ENCODE results near the gene MZT1.
"Not testable (repeated sequence)": the region's sequence is repeated elsewhere in the genome, so short reads cannot be mapped to it uniquely, and the experiment has no call there.

Gene MZT1, protein sequence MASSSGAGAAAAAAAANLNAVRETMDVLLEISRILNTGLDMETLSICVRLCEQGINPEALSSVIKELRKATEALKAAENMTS

DNA sequence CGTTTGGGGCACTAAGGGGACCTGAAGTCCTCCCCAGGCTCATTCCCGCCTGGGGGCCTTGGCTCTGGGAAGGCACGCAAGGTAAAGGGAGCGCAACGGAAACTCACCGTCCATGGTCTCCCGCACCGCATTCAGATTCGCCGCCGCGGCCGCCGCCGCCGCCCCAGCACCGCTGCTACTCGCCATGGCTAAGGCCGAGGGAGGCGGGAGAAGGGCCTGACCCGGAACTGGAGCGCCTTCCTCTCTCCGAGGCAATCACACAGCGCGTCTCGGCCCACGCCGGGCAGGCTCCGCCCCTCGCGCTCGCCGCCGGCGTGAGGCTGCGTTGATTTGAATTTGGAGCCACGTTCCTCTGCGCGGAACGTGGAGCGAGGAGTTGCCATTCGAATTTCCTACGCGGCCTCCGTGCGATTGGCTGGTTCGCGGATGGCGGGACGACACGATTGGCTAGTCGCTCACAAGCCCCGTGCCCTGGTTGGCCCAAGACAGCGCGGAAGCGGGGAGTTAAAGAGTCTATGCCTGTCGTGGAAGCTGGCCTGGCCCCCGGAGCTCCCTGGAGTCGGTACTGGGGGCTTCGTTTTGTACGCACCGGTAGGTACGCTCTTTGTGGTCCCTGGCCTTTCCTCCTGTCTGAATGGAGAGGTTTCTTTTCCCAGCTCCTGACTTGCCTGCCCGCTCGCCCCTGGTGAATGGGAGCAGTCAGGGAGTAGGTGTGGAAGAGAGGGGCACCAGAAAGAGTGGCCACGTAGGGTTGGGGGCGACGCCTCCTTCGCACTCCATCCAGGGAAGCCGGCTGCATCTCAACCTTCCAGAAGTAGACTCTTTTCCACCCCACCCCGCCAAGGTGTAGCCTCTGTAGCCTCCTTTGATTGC lies at the start of gene MZT1, which contains the start of gene BORA:
Gene MZT1 (minus strand): TSS at position 213 of the 873 bp plus-strand sequence. CDS start 27 bp downstream, at position 186.
Gene BORA (plus strand): TSS at position 507 of the 873 bp plus-strand sequence. CDS start 1,018 bp downstream, outside the sequence.
- DNase-seq: peak; percentile 94

GRCh38 chr13:72774019-72774418 lies 46.6 kb upstream of the MZT1 start:
- DNase-seq: no peak

- DNase-seq: no peak
Observed at GRCh38 chr13:72763411-72763810, 36.0 kb upstream of the MZT1 start.

DNA sequence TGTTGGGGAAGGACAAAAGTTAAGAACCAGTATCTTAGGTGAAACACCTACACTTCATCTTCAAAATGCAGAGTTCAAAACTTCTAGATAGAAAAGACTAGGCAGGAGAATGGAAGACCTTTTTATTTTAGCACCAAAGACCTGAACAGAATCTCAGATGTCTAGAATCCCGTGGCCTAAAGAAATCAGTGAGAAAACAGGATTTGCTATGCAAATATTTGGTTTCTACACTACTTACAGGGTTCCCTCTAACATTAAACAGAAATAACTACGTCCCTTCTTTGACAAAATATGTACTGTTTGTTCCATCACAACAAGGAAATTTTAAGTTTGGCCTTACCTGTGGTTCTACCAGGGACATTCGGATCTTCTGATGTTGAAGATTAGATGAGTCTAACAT lies 32.8 kb upstream of the MZT1 start:
- DNase-seq: no peak

DNA sequence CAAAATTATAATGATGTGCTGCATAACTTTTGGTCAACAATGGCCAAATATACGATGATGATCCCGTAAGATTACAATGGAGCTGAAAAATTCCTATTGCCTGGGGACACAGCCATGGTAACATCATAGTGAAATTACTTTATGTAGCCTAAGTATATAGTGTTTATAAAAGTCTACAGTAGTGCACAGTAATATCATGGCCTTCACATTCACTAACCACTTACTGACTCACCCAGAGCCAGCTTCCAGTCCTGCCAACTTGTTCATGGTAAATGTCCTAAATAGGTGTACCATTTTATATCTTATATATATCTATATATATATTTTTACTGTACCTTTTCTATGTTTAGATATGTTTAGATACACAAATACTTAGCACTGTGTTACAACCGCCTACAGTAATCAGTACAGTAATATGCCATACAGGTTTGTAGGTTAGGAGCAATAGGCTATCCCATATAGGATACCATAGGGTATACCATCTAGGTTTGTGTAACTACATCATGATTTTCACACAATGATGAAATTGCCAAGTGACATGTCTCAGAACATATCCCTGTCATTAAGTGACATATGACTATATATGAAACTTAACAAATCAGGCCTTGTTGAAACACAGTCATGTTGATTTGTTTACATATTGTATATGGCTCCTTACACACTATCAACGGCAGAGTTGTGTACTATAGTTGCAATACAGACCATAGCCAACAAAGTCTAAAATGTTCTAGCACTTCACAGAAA lies 30.5 kb upstream of the MZT1 start:
- DNase-seq: no peak

DNA sequence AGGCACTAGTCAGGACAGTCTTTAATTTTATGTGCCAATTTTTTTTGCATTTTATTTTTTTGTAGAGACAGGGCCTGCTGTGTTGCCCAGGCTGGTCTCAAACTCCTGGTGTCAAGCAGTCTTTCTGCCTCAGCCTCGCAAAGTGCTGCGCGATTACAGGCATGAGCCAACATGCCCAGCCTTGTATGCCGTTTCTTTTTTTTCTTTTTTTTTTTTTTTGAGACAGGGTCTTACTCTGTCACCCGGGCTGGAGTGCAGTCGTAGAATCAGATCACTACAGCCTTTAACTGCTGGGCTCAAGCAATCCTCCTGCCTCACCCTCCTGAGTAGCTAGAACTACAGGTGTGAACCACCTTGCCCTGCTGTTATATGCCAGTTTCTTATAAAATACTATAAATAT lies 26.7 kb upstream of the MZT1 start:
- no peak for DNase-seq

GRCh38 chr13:72751220-72751619 lies 23.8 kb upstream of the MZT1 start:
- no peak for DNase-seq

GRCh38 chr13:72745260-72745659 lies 17.8 kb upstream of the MZT1 start:
- no peak for DNase-seq

DNA sequence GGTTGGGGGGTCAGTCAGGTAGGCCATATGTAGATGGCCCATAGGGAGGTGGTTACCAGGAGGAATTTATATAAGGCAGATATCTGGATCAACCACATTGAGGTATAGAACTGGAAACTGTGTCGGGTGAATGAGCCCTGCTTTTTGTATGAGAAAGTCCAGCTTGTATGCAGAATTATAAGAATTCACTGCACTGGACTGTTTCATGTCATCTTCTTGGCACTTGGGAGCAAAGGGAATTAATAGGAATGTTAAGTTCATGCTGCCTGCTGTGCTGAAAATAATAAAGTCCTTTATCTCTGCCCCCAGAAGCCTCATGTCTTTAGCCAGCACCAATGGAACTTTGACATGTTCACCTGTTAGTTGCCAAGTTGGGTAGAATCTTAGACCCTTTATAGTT lies 12.6 kb upstream of the MZT1 start:
- DNase-seq: no peak

- DNase-seq: no peak
Observed at GRCh38 chr13:72737033-72737432, 9.6 kb upstream of the MZT1 start.

DNA sequence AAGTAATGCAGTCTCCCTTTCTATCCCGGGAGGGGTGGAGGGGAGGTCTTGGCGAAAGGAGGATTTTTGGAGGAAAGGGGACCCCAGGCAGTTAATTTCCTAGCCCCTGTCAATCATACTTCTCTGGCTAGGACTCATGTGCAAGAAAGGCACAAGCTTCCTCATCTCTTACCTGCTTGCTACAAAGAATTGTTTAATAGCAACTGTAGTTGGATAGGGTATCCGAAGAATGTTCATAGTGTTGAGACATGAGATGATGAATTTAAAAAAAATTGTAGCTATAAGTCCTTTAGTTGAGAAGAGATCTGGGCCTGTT lies 819 bp upstream of the MZT1 start:
- DNase-seq: no peak

- DNase-seq: peak; percentile 42
Observed at GRCh38 chr13:72726726-72727416, 558 bp downstream of the MZT1 start.

DNA sequence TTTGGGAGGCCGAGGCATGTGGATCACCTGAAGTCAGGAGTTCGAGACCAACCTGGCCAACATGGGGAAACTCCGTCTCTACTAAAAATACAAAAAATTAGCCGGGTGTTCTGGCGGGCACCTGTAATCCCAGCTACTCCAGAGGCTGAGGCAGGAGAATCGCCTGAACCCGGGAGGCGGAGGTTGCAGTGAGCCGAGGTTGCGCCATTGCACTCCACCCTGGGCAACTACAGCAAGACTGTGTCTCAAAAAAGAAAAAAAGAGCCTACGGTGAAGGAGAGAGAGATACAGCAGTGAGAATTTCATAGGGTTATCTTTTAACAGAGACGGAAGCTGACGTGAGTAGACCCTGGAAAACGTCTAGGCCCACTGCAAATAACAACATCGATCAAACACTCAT lies 1.2 kb downstream of the MZT1 start:
- not testable (repeated sequence) for DNase-seq

DNA sequence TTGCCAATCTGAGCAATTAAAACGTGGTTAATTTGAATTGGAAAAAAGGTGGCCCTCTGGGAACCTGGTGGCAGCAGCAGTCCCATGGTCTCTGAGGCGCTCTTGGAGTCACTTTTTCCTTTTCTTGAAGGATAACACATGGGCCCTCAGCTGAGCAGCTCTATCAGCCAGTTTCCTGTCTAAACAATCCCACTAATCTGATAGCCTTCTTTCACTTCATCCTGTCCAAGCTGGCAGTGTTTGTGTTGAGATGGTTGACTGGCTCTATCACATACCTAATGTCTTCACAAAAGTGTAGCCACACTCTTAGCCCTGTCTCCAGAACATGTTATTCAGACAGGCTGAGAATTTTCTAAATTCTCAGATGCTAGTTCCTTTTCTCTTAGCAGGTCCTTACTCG lies 10.7 kb downstream of the MZT1 start:
- DNase-seq: no peak

GRCh38 chr13:72700509-72700908 lies 26.9 kb downstream of the MZT1 start:
- DNase-seq: no peak

DNA sequence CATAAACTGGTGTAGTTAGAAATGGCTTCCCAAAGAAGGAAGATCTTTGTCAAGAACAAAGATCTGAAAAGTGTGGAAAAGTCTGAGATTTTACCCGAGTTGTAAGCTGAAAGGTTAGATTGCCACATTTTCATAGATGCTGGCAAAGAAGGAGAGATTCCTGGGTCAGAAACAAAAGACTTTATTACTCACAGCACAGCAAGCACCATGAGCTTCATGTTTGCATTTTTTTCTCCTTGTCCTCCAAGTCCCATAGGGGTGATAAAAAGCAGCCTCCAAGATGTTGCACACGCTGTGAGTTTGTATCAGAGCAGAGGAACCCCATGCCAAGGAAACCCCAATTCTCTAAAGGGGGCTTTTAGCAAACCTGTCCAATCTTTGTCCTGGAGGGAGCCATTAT lies 29.3 kb downstream of the MZT1 start:
- no peak for DNase-seq

- no peak for DNase-seq
Observed at GRCh38 chr13:72696579-72696978, 30.9 kb downstream of the MZT1 start.

DNA sequence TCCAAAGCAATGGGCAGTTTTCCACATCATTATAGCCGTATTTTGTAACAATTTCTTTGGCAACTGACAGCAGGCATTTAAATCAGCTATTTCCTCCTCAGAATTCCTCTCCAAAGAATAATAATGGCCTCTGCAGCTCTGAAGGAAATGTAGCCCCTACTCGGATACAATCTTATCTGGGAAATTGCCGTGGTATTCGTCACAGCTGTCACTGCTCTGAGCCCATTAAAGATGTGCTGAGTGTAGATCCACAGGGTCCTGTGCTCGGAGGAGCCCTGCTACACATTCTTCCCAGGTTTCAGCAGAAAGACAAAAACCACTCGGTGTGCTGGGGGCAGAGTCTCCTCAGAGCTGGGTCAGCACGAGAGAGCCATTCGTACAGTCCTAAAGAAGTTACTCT lies 33.1 kb downstream of the MZT1 start:
- no peak for DNase-seq

GRCh38 chr13:72693832-72694231 lies 33.6 kb downstream of the MZT1 start:
- no peak for DNase-seq

GRCh38 chr13:72692884-72693514 lies 34.4 kb downstream of the MZT1 start:
- DNase-seq: no peak

GRCh38 chr13:72689181-72689696 lies 38.2 kb downstream of the MZT1 start:
- DNase-seq: no peak

DNA sequence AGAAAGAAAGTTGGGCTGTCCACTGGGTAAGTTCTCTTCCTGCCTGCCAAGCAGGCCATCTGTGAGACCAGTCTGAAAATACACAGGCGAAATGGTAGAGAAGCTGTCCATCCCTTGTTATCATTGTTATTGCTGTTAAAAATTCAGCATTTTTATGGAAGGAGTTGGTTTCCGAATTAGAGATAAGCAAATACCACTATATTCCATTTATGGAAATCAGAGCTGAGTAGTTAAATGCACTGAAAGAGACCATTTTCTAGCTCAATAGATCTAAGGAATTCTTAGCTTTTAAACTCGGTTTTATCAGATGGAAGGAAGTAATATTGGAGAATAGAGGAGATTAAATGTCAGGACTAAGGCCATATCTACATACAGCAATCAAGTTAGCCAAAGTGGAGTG lies 40.7 kb downstream of the MZT1 start:
- no peak for DNase-seq

DNA sequence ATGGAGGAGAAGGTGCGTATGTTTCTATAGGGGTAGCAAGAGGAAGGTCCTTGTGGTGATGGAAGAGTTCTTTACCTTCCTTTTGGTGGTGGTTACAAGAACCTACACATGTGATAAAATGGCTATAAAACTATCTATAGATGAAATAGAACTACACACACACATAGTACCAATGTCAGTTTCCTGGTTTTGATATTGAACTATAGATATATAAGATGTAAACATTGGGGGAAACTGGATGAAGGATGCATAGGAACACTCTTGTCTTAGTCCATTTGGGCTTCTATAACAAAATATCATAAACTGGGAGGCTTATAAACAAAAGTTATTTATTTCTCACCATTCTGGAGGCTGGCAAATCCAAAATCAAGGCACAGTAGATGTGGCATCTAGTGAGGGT lies 47.1 kb downstream of the MZT1 start:
- DNase-seq: no peak

Data from RPMI8226 (cell line).